ENCODE results near the gene INHBB. TPM values are rescaled to one million over a fixed set of nuclear protein-coding genes. Genes with fewer than 3 reads are reported as not detected.

Gene INHBB
- total RNA-seq, 4 donors from 2014 or later = 21.4 to 69.1 (median 62.1) TPM

DNA sequence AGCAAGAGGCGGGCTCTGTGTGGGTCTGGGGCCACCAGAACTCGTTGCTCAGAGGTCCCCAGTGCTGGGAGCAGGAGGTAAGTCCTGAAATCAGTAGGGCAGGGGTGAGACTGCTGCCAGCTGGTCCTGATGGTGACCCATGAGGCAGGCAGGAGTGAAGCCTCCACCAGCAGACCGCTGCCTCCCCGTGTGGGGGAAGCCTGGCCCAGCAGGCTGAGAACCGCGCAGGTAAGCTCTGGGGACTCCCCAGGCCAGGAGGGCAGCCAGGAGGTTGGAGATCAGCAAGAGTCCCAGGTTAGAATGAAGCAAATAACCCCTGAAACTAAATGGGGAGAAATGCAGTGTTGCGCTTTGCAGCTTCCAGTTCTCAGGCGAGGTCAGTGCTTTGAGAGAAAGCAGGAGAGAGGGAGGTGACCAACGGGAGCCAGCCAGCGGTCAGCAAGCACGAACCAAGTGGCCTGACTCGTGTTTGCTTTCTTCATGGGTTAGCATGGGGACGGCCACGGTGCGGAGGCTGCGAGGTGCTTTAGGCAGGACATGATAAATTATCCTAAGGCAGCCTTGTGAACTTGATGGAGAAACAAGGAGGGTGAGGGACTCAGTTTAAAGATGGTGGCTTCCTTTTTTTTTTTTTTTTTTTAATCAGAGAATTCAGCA, 26.2 kb downstream of the INHBB start:
- TF ChIP-seq, protein P1, sequence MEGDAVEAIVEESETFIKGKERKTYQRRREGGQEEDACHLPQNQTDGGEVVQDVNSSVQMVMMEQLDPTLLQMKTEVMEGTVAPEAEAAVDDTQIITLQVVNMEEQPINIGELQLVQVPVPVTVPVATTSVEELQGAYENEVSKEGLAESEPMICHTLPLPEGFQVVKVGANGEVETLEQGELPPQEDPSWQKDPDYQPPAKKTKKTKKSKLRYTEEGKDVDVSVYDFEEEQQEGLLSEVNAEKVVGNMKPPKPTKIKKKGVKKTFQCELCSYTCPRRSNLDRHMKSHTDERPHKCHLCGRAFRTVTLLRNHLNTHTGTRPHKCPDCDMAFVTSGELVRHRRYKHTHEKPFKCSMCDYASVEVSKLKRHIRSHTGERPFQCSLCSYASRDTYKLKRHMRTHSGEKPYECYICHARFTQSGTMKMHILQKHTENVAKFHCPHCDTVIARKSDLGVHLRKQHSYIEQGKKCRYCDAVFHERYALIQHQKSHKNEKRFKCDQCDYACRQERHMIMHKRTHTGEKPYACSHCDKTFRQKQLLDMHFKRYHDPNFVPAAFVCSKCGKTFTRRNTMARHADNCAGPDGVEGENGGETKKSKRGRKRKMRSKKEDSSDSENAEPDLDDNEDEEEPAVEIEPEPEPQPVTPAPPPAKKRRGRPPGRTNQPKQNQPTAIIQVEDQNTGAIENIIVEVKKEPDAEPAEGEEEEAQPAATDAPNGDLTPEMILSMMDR (IDR thresholded peaks at IDR 0.05; ENCODE audit: low read depth) = no peak

DNA sequence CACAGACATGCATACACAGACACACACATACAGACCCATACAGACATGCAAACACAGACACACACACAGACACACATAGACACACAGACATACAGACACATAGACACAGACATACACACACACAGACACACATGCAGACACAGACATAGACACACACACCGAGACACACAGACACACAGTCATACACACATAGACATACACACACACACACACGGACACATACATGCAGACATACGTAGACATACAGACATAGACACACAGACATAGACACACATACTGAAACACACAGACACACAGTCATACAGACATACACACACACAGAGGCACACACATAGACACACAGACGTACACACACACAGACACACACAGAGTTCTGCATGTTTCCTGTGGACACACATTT, 26.9 kb downstream of the INHBB start:
- TF ChIP-seq, protein P1 (IDR thresholded peaks at IDR 0.05; ENCODE audit: low read depth) = no peak

DNA sequence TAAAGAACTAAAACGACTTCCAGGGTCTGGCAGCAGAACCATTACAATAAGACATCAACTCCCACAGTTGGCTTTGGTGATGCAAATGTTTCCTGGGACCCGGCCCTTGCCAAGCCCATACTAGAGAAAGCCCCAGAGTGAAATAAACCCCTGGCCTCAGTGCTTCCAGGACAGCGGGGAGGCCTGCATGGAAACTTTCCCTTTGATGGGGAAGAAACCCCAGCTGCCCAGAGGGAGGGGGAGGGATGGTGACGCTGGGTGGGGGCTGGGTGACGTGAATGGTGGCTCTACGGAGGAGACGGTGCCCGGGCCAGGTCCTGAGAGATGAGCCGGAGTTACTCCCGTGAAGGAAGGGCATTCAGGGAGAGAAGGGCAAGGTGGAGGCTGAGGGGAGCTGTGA, 27.5 kb downstream of the INHBB start:
- TF ChIP-seq, protein P1 (IDR thresholded peaks at IDR 0.05; ENCODE audit: low read depth) = no peak

DNA sequence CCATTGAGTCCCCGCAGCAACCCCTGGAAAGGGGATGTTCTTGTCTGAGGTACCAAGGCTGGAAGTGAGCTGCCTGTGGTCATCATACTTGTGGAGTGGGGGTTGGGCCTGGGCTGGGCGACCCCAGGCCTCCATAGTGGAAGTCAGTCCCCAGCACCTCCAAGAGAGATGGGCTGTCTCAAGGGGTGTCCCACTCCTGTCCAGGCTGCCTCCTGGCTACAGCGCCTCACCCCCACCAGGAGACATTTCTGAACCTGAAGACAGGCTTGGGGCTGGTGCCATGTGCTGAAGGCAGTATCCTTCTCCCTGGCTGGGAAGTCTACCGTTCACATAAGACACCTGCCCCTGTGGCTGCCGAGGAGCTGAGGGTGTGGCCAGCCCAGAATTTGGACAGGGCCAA, 28.9 kb downstream of the INHBB start:
- TF ChIP-seq, protein P1 (IDR thresholded peaks at IDR 0.05; ENCODE audit: low read depth) = no peak

DNA sequence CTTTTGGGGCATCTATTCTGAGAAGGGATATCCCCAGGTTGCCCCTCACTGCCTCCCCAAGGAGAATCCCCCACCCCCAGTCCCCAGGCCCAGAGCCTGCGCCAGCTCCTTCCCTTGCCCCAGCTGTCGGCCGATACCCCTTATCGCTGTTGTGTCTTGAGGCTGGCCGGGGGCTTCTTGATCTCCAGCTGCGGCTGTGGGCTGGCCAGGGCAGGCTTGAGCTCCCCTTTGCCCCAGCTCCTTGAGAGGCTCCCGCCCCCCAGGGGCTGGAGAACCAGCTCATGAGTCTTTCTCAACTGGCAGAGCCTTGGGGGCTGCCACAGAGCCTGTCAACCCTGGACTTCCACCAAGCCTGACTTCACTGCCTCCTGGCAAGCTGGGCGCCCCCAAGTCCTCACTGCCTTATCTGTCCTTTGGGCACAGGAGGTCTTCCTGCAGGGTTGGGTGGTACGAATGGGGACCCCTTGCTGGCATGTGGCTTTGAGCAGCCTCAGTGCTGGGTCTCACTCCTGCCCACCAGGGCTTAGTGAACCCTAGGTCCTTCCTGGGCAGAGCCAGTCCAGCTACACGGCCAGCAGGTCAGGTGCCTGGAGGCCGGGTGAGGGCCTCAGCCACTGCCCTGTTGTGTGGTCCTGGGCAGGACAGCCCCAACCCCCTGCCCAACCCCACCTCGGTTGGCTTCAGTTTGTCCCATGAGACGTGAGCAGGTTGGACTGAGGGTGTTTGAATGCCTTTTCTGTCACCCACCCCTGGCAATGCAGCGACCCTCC, 29.5 kb downstream of the INHBB start:
- TF ChIP-seq, protein P1 (IDR thresholded peaks at IDR 0.05; ENCODE audit: low read depth) = no peak

DNA sequence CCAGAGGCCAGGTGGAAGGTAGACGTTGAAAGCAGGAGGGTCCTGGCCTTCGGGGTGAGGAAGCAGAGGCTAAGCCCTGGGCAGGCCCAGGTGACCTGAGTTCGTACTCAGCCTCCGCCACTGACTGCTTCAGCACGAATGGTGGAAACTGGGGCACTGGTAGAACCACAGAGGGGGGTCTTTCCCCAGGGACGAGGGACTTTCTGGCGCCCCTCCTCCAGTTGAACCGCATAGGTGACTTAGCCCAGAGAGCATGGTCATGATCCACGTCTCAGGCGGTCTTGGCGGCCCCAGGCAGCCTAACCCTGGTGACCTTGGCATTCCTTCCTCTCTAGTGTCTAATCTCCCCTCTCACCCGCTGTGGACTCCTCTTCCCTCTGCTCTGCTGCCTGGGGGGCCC, 30.2 kb downstream of the INHBB start:
- TF ChIP-seq, protein P1 (IDR thresholded peaks at IDR 0.05; ENCODE audit: low read depth) = no peak

All from subcutaneous adipose tissue (tissue), 4 donors.